ENCODE results near the gene UPF3B. TPM values are rescaled to one million over a fixed set of nuclear protein-coding genes. Genes with fewer than 3 reads are reported as not detected.
A peak's percentile ranks its signal among the peaks of the same experiment; 100 is the strongest.

Gene UPF3B
- 5.5 and 22.5 TPM in 2 replicates for total RNA-seq (2011; cell fraction: chromatin; rRNA removed; ENCODE audit: low replicate concordance)
- total RNA-seq (2011; cell fraction: nucleolus; rRNA removed) = 4.9 and 5.3 TPM in 2 replicates
- 7.7 and 8.8 TPM in 2 replicates for total RNA-seq (2011; cell fraction: nucleoplasm; rRNA removed)
- total RNA-seq (2014; rRNA removed) (17.5 and 17.6 TPM in 2 replicates), total RNA-seq (2014; rRNA removed; fragmentation: Illumina TruSeq; extraction: Trizol) (32.3 and 38.1 TPM in 2 replicates), total RNA-seq (2015; rRNA removed; fragmentation: Illumina TruSeq; extraction: Trizol) (28.3 and 32.3 TPM in 2 replicates), total RNA-seq (2021) (17.9 and 19.7 TPM in 2 replicates), polyA plus RNA-seq (2011; rRNA removed) (23.1 and 31.8 TPM in 2 replicates), polyA plus RNA-seq (2014; fragmentation: Illumina TruSeq; extraction: Trizol) (44.0 and 57.0 TPM in 2 replicates), polyA plus RNA-seq (2014; fragmentation: Nextera tagmentation; extraction: Ambion mirVana) (10 to 100 TPM; 24.1 to 37.5 TPM), polyA plus RNA-seq (2014; rRNA removed) (37.9 and 40.8 TPM in 2 replicates), polyA minus RNA-seq (2011; rRNA and poly(A)+ RNA removed) (18.5 and 21.4 TPM in 2 replicates), Bru-seq, nascent RNA (percentile 80 among the genes with signal in this experiment), BruChase-seq, experiment 1, labeled RNA remaining after a 2-hour chase (percentile 87 among the genes with signal in this experiment), BruChase-seq, experiment 2, labeled RNA remaining after a 6-hour chase (percentile 90 among the genes with signal in this experiment)
- 3.5 and 7.9 TPM in 2 replicates for polyA plus RNA-seq (2011; cell fraction: cytosol; rRNA removed)
- polyA plus RNA-seq (2011; cell fraction: nucleus; rRNA removed) = 8.2 and 13.0 TPM in 2 replicates
- polyA plus RNA-seq (2012) = 25.6 and 37.7 TPM in 2 replicates
- 6.7 and 6.8 TPM in 2 replicates for polyA minus RNA-seq (2011; cell fraction: cytosol; rRNA and poly(A)+ RNA removed)
- polyA minus RNA-seq (2011; cell fraction: nucleus; rRNA and poly(A)+ RNA removed) = 4.4 and 8.8 TPM in 2 replicates
- long read RNA-seq, experiment 1, transcript UPF3B-202 (10 exons, 2,335 nt) = major isoform, 11 of 127 reads
- long read RNA-seq, experiment 1, transcript UPF3B-201 (11 exons, 2,378 nt) = minor isoform, 6 of 127 reads
- long read RNA-seq, experiment 1, partial matches to known transcripts = 90 of 127 reads
- long read RNA-seq, experiment 1, other reads (novel, unspliced or antisense) = 20 of 127 reads
- long read RNA-seq, experiment 2, partial matches to known transcripts = 13 of 23 reads
- long read RNA-seq, experiment 2, other reads (novel, unspliced or antisense) = 9 of 23 reads
- long read RNA-seq, experiment 3, partial matches to known transcripts = 36 of 38 reads
- long read RNA-seq, experiment 3, other reads (novel, unspliced or antisense) = 2 of 38 reads

DNA sequence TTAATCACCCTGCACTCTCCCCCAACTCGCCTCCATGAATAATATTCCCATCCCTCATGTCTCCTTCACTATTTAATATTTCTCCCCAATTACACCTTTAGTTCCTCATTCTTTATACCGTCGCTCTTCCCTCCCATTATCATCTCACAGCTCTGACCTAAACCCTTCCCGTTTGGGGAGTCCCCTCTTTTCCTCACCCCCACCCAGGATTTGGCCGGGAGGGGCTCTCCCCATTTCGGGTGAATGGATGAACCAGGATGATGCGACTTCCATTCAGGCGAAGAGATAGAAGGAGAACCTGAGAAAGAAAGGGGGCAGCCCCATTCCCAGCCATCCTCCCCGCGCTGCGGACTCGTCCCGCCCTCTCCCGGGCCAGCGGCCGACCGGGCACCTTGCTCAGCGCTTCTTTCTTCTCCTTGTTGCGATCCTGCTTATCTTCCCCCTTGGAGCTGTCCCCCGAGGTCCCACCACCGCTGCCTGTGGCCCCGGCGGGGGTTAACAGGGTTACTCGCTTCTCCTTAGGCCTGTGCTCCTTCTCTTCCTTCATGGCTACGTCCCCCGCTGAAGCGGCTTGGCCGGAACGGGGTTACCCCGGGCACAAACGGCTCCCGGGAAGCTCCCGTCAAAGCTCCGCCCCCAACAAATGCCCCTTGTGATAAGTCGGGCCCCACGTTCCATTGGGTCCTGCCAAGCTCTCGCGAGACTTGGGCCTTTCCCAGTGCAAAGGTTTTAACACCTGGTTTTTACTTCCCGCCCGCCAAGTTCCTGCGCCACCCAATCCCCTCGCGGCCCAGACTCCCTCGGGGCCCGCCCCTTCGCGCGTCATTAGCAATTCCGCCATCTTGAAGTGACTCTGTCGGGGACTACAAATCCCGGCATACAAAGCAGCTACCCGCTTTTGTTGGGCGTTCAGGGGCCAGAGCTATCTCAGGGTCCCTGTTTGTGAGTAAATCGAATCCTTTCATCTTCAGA, at the start of gene UPF3B:
Gene UPF3B, minus strand, starts transcription at position 582 of the 972 bp plus-strand sequence. Its CDS starts 35 bp downstream, at position 547.
- H3K9ac ChIP-seq (ENCODE audit: insufficient read depth in 1 of 2, low read depth in 2 of 2, low read length in 2 of 2) = peak within 1 kb of the TSS; percentile 82 to 97
- peak within 1 kb of the TSS; percentile 91 for H2AFZ ChIP-seq (ENCODE audit: low read depth, low read length)
- BruUV-seq (replicated peaks) = no TSS peak
- in situ Hi-C loops (cut with MboI) = no loop called here
- H3K27me3 ChIP-seq (ENCODE audit: control insufficient read depth in 2 of 2, insufficient read depth in 2 of 2, low read length in 2 of 2) = no peaks in the 10 kb centered on the region
- ATAC-seq (peak; percentile 97), FAIRE-seq (peak; percentile 93), DNase-seq (ENCODE audit: extremely low read depth in 1 of 4, low spot score in 3 of 4) (peak; percentile 95 to 99 (median 96))
- peaks cover 19% of the 10 kb centered on the region for H3K79me2 ChIP-seq (ENCODE audit: control insufficient read depth, insufficient read depth, low read length)
- H4K20me1 ChIP-seq (replicated peaks; ENCODE audit: control insufficient read depth, insufficient read depth, low read length) = no peaks in the 10 kb centered on the region
- POLR2A ChIA-PET = interaction anchor here (0.7 to 4.4 kb wide), 6 partner anchors 10 to 63 kb away, joined by 3 to 30 read pairs (median 7); partner anchors contain the start of genes NDUFA1, RNF113A and RPL39
- H3K4me1 ChIP-seq (replicated peaks in 1 of 2; ENCODE audit: control insufficient read depth in 2 of 2, insufficient read depth in 2 of 2, low read length in 2 of 2) = peaks cover 0 to 2% of the 10 kb centered on the region in 2 experiments; a peak in 1 of 5 replicates
- H3K36me3 ChIP-seq (ENCODE audit: control insufficient read depth, insufficient read depth, low read length) = peaks cover 31% of the 10 kb centered on the region; the same call in 2 of the 3 replicates
- H3K9me3 ChIP-seq (replicated peaks; ENCODE audit: control insufficient read depth, insufficient read depth, low read depth, low read length) = no peaks in the 10 kb centered on the region
- CTCF ChIA-PET (ENCODE audit: low intra/inter-chr PET ratio) = no interaction called here
- WGBS (ENCODE audit: insufficient coverage, low coverage, missing lambda C conversion rate) = 0% methylated on average over 31 of the region's 54 CpGs
- intact Hi-C loops (cut with micrococcal nuclease) = loop anchor here (2.0 kb wide), 1 partner anchor 18 kb away; the partner anchor contains the start of genes NDUFA1 and RNF113A
- H3K4me2 ChIP-seq (ENCODE audit: insufficient read depth, low read length) = peak within 1 kb of the TSS; percentile 77
- no peaks in the 10 kb centered on the region for H3K9me1 ChIP-seq (ENCODE audit: control insufficient read depth, insufficient read depth, low read length)
- H3K27ac ChIP-seq (ENCODE audit: extremely low read depth, low read depth, low read length) = peak within 1 kb of the TSS; percentile 76
- H3K4me3 ChIP-seq = peak within 1 kb of the TSS; percentile 70
- TF ChIP-seq SPI1 (IDR thresholded peaks at IDR 0.05; ENCODE audit: borderline replicate concordance, low read depth, low read length) (no peak), ARHGAP35 (IDR thresholded peaks at IDR 0.05; ENCODE audit: partially characterized antibody) (peak; percentile 91), ATF1 (CRISPR knock-in tag; IDR thresholded peaks at IDR 0.05) (no peak), ATF1 (tag; IDR thresholded peaks at IDR 0.05) (peak; percentile 91), CREB5 (CRISPR knock-in tag; IDR thresholded peaks at IDR 0.05) (no peak), TAF9B (IDR thresholded peaks at IDR 0.05; ENCODE audit: partially characterized antibody) (peak; percentile 48), KAT7 (CRISPR knock-in tag; IDR thresholded peaks at IDR 0.05; ENCODE audit: borderline replicate concordance) (no peak), SNRNP70 (optimal IDR thresholded peaks at IDR 0.05; ENCODE audit: low read depth, low read length) (no peak), PML (IDR thresholded peaks at IDR 0.05; ENCODE audit: low read length) (peak; percentile 63; the same call in 1 of the 2 replicates), MECOM (CRISPR knock-in tag; IDR thresholded peaks at IDR 0.05) (no peak), TRIM24 (IDR thresholded peaks at IDR 0.05) (no peak), CBX1 (IDR thresholded peaks at IDR 0.05; ENCODE audit: low read depth) (peak; percentile 68; the same call in 1 of the 2 replicates), PURB (CRISPR knock-in tag; IDR thresholded peaks at IDR 0.05; ENCODE audit: low read depth) (no peak)
- TF ChIP-seq, protein P1, sequence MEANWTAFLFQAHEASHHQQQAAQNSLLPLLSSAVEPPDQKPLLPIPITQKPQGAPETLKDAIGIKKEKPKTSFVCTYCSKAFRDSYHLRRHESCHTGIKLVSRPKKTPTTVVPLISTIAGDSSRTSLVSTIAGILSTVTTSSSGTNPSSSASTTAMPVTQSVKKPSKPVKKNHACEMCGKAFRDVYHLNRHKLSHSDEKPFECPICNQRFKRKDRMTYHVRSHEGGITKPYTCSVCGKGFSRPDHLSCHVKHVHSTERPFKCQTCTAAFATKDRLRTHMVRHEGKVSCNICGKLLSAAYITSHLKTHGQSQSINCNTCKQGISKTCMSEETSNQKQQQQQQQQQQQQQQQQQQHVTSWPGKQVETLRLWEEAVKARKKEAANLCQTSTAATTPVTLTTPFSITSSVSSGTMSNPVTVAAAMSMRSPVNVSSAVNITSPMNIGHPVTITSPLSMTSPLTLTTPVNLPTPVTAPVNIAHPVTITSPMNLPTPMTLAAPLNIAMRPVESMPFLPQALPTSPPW (CRISPR knock-in tag; IDR thresholded peaks at IDR 0.05) = peak; percentile 47
